ENCODE results near the gene GPR183.

GPR183 gene

DNA sequence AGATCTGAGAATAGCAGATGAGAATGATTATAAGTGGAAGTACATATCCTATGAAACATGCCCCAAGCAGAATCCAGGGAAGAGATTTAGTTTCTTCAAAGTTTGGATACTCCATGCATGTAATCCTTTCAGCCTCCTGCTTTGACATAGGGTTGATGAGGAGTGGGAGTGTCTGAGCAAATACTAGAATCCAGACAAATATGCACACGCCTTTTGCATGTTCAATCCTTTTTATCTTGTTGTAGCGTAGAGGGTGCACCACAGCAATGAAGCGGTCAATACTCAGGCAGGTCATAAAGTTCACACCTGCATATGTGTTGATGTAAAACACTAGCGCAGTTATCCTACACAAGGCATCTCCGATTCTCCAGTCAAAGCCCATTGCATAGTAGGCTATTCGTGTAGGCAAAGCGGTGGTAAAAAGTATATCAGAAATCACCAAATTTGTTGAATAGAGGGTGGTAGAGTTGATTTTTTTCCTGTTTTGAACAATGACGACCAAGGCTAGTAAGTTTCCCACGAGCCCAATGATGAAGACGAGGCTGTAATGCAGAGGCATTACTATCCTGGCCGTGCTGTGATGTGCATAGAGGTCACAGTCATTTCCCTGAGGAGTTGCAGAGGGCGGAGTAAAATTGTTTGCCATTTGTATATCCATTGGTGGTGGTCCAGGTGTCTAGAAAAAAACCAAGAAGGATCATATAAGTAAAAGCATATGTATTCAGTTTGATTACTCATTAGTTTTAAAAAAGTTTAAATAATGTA lies 11.5 kb downstream of the GPR183 start:
- no peak for DNase-seq (ENCODE audit: low read depth in 3 of 3)

DNA sequence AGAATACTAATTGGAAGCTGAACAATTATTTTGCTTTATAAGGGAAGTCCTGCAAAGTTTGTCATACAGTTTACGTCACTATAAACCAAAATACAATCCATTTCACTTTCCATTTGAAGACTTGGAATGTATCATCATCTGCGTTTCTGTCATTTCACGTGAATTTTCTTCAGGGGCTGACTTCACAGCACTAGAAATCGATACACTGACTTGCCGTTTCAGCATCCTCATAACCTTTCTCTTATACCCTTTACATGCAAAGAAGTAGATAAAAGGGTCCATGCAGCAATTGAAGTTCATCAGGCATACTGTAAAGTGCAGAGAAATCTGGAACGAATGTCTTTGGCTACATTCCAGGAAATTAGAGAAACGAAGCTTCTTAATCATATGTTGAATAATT lies 12.2 kb downstream of the GPR183 start:
- DNase-seq (ENCODE audit: low read depth in 3 of 3) = no peak

DNA sequence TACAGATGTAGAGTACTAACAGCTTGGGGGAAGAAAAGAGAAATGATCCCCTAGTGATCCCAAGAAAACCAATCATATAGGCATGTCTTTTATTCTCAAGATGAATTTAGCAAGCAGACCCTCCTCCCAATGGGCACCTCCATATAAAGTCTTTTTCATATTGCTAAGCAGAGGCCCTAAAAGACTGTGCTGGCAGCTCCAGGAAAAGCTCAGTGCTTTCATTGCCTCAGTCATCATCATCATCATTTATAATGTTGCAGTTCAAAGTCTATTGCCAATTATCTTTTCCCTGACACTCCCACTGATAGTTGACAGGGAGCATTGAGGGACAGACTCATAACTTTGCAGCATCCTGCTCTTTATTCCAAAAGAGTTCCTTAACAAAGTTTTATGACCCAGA lies 13.0 kb downstream of the GPR183 start:
- no peak for DNase-seq (ENCODE audit: low read depth in 3 of 3)

DNA sequence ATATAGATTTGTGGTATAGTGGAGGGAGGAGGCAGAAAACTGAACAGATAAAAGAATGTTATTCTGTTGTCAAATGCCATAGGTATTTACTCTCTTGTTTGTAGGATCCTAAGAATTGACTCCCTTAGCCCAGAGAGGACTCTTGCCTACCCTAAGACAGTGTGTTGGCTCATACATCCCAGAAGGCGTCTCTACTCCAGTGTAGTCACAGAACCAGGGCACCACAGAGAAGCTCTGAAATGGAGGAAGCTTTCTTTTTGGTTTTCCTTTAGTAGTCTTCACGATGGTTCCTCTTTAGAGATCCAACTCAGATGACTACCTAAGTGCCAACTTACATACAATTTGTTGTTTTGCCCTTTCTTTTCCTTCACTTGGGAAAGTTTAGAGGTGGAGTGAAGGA lies 14.0 kb downstream of the GPR183 start:
- DNase-seq (ENCODE audit: low read depth in 3 of 3) = no peak

DNA sequence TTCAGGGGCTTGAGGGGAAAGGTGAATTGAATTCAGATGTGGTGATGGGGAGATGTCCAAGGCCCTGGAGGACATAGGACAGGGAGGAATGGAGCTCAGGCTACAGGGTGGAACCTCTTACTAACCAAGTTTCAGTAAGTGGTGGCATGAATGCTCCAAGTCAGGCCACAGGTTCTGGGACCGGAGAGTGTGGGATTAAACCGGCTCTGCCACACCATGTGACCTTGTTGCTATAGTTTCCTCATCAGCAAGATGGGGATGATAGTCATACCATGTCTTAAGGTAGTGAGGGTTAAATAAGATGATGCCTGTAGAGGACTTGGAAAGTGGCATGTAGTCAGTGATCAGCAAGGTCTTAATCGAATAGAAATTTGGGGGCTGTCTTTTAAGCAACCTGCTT lies 16.3 kb downstream of the GPR183 start:
- no peak for DNase-seq (ENCODE audit: low read depth in 3 of 3)

DNA sequence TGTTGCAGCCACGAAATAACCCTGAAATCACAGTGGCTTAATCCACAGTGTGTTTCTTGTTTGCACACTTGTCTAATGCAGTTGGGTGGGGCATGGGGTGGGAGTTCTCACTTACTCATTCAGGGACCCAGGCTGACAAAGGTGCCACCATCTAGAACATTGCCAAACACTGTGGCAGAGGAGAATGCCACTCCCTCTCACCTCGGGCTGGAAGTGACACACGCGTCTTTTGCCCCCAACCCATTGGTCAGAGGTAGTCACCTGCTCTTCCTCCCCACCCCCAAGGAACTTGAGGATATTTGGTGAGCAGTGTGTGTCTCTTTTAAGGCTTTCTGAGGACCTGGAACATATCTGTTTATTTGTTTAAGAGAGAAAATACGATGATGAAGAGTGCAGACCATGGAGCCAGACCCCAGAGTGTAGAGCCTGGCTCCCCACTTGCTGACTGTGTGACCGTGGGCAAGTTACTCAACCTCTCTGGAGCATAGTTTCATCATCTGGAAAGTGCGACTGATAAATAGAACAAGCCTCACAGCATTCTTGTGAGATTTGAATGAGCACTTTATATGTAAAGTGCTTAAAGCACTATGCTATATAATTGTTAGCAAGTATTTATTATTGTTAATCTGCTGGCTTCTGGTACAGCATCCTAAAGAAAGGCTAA lies 17.4 kb downstream of the GPR183 start:
- DNase-seq (ENCODE audit: low read depth in 3 of 3) = no peak

DNA sequence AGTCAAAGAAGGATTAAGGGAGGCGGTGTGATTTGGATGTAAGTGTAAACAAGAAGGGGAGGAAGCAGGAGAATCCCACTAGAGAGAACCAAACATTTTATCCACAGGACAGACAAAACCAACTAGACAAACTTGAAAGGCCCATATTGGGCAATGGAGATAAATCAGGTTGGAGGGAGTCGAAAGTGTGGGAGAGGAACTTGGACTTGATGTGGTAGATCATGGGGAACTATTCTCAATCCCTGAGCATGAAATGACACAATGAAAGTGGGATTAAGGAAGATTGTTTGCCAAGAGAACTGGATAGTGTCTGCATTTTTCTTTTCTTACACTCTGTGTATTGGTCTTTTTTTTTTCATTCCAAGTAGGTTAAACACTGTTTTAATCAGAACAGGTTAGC lies 17.9 kb downstream of the GPR183 start:
- DNase-seq (ENCODE audit: low read depth in 3 of 3) = no peak

DNA sequence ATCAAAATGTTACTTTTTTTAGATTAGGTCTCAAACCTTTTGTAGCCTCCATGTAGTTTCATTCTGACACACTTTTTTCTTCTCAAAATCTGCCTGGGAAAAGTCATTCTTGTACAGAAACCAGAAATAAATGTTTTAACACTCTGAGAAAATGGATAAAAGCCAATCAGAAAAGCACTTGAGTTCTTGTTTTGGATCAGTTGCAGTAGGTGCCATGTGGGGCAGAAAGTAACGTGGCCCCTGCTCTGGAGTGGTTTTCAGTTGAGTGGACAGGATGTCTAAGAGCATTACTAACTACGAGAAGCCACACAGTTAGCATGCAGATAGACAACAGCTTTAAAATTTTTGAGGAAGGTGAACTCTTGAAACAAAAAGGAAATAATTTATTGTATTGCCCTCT lies 19.1 kb downstream of the GPR183 start:
- no peak for DNase-seq (ENCODE audit: low read depth in 3 of 3)

DNA sequence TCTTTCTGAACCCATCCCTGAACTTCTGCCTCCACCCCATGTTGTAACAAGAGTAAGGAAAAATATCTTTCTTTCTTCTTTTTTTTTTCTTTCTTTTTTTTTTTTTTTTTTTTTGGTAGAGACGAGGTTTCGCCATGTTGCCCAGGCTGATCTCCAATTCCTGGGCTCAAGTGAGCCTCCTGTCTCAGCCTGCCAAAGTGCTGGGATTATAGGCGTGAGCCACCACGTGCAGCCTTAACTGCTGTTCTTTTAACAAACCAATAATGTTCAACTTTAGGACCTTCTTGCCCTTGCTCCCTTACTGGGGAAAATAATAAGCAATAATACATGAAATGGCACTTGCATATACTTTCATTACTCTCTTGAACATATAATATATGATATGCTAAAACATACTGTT lies 19.6 kb downstream of the GPR183 start:
- DNase-seq (ENCODE audit: low read depth in 3 of 3) = no peak

DNA sequence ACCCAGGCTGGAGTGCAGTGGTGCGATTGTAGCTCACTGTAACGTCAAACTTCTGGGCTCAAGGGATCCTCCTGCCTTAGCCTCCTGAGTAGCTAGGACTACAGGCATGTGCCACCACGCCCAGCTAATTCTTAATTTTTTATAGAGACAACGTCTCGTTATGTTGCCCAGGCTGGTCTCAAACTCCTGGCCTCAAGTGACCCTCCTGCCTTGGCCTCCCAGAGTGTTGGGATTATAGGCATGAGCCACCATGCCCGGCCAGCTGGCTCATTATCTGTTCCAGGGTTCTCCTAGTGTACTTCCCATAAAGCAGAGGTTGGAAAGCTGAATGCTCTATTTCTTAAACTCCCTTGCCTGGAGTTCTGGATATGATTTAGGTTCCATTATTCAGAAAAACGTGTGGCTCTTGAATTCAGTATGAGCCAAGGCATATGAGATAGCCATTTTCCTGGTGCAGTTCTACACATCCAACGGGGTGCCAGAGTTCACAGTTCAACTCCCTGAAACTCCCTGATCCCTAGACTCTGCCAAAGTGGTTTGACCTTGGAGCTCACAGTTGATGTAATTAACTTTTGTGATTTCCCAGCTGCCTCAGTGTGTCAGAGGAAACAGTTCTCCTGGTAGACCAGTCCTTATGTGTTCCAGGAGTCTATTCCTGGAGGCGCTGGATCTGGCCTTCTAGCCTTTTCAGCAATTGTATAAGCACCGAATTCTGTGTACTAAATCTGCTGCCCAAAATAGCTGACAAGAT lies 21.6 kb downstream of the GPR183 start:
- DNase-seq (ENCODE audit: low read depth in 3 of 3) = no peak

DNA sequence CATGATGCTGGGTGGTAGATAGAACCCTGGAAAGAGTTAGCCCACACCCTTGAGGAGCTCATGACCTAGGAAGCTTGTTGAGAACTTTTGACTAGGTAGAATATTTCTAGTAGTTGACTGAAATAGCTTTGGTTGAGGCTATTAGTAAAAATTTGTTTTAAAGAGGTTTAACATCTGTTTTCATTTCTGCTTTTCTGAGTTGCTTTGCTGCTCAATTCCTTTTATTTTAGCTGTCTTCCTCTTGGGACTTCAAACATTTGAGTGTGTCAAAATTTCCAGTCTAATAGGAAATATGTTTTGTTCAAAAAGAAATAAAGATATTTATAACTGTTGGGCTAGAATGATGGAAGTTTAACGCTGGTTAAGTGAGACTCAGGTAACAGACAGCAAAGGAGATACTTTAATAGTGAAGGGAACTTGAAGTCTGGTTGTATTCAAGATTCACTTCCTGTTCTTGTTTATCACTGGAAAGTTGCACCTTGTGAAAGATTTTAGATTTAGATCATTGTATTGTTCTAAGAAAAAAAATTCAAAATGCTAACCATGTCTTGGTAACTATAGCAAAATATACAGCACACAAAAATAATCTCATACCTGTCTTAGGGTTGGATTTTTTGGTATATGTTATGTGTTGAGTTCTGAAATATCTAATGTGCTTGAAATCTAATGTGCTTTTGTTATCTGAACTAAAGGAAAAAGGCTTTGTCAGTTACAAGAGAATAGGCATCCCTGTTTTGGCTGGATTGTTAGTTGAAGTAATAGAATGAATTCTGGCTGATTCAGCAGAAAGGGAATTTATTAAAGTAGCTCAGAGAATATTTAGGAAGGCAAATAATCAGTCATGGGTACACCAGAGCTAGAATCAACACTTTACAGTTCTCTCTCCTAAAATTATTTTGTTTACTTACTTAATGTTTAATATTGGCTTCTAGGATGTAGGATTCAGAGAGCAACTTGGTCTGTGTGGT lies 24.7 kb downstream of the GPR183 start:
- DNase-seq (ENCODE audit: low read depth in 3 of 3) = no peak

DNA sequence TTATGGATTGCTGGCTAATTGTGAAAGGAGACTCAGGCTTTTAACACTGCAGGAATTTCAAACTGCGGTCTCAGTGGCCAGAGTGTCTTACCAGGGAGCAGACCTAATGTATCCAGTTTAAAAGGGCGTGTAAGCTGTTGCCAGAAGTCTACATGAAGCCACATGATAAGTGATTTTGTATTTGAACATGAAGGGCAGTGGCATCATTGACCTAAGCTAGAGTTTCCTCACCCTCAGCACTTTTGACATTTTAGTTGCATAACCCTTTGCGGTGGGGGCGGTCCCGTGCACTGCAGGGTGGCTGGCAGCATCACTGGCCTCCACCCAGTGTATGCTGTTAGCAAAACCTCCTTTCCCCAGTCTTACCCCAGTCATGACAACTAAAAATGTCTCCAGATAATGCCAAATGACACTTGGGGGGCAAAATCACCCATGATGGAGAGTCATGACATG lies 25.4 kb downstream of the GPR183 start:
- no peak for DNase-seq (ENCODE audit: low read depth in 3 of 3)

DNA sequence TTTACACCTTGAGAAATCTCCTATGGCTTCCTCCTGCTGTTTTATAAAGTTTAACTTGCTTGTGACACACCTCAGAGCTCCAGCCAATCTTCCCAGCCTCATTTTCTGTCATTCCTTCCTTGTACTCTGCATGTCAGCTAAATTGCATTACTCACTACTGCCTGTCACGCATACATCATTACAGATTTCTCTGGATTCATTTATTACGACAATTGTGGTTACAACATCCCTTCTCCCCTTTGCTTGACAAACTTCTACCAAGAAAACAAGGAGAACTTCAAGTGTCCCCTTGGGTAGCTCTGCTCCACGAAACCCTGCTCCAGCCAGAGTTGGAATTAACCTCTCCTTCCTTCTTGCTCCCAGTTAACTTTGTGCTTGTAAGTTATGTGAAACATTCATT lies 27.0 kb downstream of the GPR183 start:
- no peak for DNase-seq (ENCODE audit: low read depth in 3 of 3)

DNA sequence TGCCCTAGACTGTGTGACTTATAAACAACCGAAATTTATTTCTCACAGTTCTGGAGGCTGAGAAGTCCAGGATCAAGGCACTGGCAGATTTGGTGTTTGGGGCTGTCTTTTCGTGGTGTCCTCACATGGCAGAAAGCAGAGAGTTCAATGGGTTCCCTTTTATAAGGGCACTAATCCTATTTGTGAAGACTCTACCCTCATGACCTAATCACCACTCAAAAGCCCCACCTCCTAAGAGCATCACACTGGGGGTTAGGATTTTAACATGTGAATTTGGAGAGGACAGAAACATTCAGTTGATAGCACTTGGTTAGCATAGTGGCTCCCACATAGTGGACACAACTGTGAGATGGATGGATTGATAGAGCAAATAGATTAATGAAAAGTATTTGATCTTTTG lies 27.6 kb downstream of the GPR183 start:
- DNase-seq (ENCODE audit: low read depth in 3 of 3) = no peak

DNA sequence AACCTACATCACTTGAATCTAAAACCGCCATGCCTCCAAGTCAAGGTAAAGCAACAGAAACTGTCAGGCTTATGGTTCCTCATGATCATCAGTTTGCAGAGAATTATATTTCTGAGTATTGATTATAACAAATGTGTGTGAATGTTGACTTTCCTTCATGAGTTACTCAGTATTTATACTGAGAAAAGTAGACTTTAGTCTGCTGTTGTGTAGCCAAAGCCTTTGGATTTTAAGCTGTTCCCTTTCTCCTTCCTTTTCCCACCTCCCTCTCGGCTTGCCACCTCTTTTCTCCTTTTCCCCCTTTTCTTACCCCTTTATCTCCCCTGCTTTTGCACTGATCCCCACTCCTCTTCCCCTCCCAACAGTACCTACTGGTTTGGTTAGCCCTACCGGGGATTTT lies 28.4 kb downstream of the GPR183 start:
- no peak for DNase-seq (ENCODE audit: low read depth in 3 of 3)

DNA sequence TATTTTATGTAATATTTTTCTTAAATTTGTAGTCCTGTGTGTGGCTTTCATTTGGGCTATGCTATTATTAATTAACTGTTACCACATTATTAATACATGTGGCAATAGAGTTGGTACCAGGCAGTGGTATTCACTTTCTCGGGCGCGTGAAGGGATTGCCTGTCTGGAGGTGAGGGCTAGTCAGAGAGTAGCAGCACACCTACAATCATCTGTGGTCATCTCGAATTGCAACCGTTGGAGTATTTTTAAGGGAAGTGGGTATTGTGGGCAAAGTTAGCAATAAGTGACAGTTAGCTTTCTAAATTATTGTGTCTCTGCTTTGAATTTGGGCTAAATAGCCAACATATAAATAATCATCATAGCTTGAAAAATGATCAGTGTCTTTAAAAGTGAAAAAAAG lies 29.0 kb downstream of the GPR183 start:
- no peak for DNase-seq (ENCODE audit: low read depth in 3 of 3)

DNA sequence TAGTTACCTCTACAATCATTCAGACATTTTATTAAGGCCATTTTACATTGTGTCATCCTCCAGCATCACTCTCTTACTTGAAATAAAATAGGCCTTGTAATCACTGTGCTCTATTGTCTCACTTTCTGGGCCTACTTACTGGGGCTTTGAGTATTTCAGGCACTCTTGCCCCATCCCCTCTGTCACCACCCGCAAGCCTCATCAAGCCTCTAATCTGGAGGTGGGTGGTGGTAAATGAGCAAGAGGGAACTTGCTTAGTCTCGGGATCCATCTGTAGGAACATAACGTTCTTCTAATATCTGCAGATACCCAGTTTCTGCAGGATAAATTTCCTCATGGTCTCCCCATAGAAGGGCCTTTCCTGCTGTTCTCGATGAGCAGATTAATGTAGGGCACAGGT lies 29.6 kb downstream of the GPR183 start:
- no peak for DNase-seq (ENCODE audit: low read depth in 3 of 3)

DNA sequence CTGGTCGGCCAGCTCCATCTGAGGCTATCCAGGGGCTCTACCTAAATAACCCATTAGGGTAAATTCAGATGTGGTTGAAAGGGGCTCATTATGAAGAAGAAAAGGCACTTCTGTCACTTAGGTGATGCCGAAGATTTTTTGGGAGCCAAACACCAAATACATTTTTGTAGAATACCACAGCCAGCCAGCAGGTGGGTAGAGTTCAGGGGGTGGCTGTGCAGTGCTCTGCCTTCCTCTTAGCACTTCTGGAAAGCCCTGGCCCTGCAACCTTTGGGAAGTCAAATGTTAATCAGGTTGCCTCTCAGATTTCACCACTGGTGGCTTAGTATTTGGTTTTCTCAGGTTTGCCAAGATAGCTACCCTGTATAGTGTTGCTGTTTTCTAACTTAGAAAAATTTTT lies 30.5 kb downstream of the GPR183 start:
- DNase-seq (ENCODE audit: low read depth in 3 of 3) = no peak

DNA sequence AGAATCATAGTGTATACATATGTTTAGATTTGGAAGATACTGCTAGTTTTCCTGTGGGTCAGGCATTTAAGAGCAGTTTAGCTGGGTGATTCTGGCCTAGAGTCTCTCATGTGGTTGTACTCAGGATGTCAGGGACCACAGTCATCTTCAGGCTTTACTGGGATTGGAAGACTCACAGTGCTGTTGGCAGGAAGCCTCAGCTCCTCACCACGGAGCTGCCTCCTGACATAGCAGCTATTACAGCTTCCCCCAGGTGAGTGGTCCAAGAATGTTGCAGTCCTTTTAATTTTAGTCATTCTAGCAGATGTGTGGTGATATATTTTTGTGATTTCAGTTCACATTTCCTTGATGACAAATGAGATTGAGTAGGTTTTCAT lies 32.1 kb downstream of the GPR183 start:
- no peak for DNase-seq (ENCODE audit: low read depth in 3 of 3)

DNA sequence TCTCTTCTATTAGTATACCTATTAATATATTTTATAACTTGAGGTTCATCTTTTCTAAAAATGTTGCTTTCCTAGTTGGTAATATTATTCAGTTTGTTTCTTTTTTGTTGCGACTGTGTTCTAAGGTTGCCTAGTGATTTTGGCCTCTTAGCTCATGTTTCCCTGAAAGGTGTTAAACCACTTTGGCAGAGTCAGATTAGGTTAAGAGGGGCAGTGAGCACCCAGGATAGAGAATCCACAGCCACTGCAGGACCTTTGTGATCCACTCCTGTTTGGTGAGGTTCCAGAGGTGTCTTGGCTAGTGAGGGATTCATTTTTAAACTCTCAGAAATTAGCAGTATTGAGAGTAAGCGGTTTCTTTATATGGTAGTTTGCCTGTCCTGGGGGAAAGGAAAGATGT lies 34.1 kb downstream of the GPR183 start:
- DNase-seq (ENCODE audit: low read depth in 3 of 3) = no peak

DNA sequence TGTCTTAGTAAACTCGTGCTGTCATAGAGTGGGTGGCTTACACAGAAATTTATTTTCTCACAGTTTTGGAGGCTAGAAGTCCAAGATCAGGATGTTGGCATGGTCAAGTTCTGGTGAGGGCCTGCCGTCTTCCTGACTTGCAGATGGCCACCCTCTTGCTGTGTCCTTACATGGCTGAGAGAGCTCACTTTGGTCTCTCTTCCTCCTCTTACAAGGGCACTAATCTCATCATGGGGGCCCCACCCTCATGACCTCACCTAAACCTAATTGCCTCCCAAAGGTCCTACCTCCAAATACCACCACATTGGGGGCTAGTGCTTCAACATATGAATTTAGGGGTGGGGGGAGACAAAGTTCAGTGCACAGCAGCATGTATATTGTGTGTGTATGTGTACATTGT lies 34.7 kb downstream of the GPR183 start:
- DNase-seq (ENCODE audit: low read depth in 3 of 3) = no peak

DNA sequence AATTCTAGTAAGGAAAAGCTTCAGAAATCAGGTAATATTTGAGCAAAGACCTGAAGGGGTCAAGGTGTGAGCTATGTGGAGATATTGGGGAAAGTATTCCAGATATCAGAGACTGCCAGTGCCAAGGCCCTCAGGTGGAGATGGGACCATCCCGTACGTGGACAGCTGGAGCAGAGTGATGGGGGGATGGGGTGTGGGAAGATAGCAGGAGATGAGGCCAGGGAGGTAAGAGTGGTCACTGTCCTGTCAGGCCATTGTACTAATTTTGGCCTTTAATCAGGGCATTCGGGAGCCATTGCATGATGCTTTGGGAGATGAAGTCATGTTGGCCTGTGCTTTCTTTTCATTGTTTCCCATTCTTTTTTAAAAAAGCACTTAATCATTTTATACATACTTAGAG lies 36.0 kb downstream of the GPR183 start:
- DNase-seq (ENCODE audit: low read depth in 3 of 3) = no peak
